Endodermal cell (in vitro differentiated cells): Measurements from ENCODE around the gene PTPRE. TPM values are rescaled to one million over a fixed set of nuclear protein-coding genes. Genes with fewer than 3 reads are reported as not detected.

Source experiments
- DNase-seq: peaks from one replicate; pipeline ENCODE4 v3.0.0-alpha.2; 2017
- H3K27ac ChIP-seq: 2 replicates; pipeline ENCODE4 v1.5.1; 2013; ENCODE audit warnings: mild to moderate bottlenecking, low read depth, low read length, moderate library complexity
- H3K27me3 ChIP-seq: 2 replicates; pipeline ENCODE4 v1.6.1; 2013; ENCODE audit warnings: mild to moderate bottlenecking, low read length, moderate library complexity; ENCODE audit not compliant: insufficient read depth, control insufficient read depth, poor library complexity, severe bottlenecking
- H3K36me3 ChIP-seq: 2 replicates; pipeline ENCODE4 v1.7.0; 2013; ENCODE audit warnings: mild to moderate bottlenecking, low read length, moderate library complexity; ENCODE audit not compliant: control insufficient read depth, insufficient read depth
- H3K4me1 ChIP-seq: one replicate; pipeline ENCODE4 v1.7.0; 2013; ENCODE audit warnings: low read length; ENCODE audit not compliant: control insufficient read depth, insufficient read depth
- H3K4me3 ChIP-seq: 2 replicates; pipeline ENCODE4 v1.5.1; 2013; ENCODE audit warnings: mild to moderate bottlenecking, low read length, moderate library complexity
- H3K9ac ChIP-seq: 2 replicates; pipeline ENCODE4 v1.6.1; 2013; ENCODE audit warnings: mild to moderate bottlenecking, low read length, moderate library complexity; ENCODE audit not compliant: poor library complexity, severe bottlenecking; ENCODE audit errors: extremely low read depth
- H3K9me3 ChIP-seq: 2 replicates; pipeline ENCODE4 v1.6.1; 2013; ENCODE audit warnings: mild to moderate bottlenecking, low read length, moderate library complexity; ENCODE audit not compliant: control insufficient read depth
- H3K27ac Mint-ChIP-seq: 2 replicates; pipeline ENCODE4 v1.8.0; 2020; ENCODE audit warnings: mixed read lengths
- H3K27me3 Mint-ChIP-seq: 2 replicates; pipeline ENCODE4 v1.8.0; 2021; ENCODE audit warnings: mild to moderate bottlenecking, mixed read lengths; ENCODE audit not compliant: insufficient read depth
- H3K36me3 Mint-ChIP-seq: 2 replicates; pipeline ENCODE4 v1.8.0; 2020; ENCODE audit warnings: low read depth, mixed read lengths
- H3K4me1 Mint-ChIP-seq: 2 replicates; pipeline ENCODE4 v1.8.0; 2020; ENCODE audit warnings: mixed read lengths
- H3K4me3 Mint-ChIP-seq: 2 replicates; pipeline ENCODE4 v1.8.0; 2020; ENCODE audit warnings: mild to moderate bottlenecking, moderate library complexity, mixed read lengths
- H3K9me3 Mint-ChIP-seq: 2 replicates; pipeline ENCODE4 v1.8.0; 2020; ENCODE audit warnings: mild to moderate bottlenecking, mixed read lengths
- WGBS, 2 experiments: methylation state at CpG; one replicate each; pipeline versions ENCODE4 v1.1.5 to v1.1.7; 2013; ENCODE audit warnings: missing lambda C conversion rate in 2 of 2, mixed read lengths in 1 of 2; ENCODE audit not compliant: insufficient coverage in 1 of 2, insufficient read length in 1 of 2; 5-methylcytosine and 5-hydroxymethylcytosine counted together
- total RNA-seq, 2 donors: library from RNA; stranded (reverse); fragmentation: NEBNext Ultra II Directional in 1 of 2; extraction: Animal tissue kit (Norgen Biotek cat#: 25700) in 1 of 2; gene quantifications; 2 replicates in 1 of 2; 3 replicates in 1 of 2; pipeline ENCODE4 v1.2.1, GENCODE V29; 2021
- TF ChIP-seq, protein P1 (sequence below): fragments of 200-600 bp; sonication (generic); conservative IDR thresholded peaks from 2 replicates; pipeline ENCODE4 v1.5.0; 2021; ENCODE audit warnings: antibody characterized with exemption, mild to moderate bottlenecking

The PTPRE gene
- total RNA-seq, 2 donors from 2014 or later = 0.75 to 3.0 TPM

DNA sequence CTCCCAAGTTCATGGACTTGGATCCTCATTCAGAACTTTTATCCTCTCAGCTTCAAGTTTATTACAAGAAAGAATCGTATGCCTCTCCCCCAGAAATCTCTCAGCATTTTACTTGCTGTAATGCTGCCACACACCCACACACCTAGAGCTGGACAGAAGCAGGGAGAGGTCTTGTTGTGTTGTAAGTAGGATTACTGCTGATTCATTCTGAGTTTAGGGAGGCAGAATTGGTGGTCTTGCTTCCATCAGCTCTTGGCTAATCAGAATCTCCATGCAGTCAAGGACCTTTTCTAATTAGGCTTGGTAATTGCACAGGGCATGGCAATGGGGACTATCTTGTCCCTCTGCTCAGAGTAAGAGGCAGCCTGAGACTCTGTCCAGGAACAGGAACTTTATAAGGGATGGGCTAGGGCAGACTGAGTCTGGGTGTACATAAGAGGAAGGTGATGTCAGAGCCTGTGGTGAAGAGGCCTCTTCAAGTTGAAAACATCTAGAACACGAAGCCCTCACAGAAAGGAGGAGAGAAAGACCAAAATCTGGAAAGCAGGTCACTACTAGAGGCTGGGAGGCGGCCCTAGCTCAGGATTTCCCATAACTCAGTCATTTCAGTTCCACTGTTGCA is 7.0 kb upstream of the PTPRE start:
- H3K27ac ChIP-seq = no peak overlapping the region
- TF ChIP-seq, protein P1, sequence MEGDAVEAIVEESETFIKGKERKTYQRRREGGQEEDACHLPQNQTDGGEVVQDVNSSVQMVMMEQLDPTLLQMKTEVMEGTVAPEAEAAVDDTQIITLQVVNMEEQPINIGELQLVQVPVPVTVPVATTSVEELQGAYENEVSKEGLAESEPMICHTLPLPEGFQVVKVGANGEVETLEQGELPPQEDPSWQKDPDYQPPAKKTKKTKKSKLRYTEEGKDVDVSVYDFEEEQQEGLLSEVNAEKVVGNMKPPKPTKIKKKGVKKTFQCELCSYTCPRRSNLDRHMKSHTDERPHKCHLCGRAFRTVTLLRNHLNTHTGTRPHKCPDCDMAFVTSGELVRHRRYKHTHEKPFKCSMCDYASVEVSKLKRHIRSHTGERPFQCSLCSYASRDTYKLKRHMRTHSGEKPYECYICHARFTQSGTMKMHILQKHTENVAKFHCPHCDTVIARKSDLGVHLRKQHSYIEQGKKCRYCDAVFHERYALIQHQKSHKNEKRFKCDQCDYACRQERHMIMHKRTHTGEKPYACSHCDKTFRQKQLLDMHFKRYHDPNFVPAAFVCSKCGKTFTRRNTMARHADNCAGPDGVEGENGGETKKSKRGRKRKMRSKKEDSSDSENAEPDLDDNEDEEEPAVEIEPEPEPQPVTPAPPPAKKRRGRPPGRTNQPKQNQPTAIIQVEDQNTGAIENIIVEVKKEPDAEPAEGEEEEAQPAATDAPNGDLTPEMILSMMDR = no peak
- 85% methylated on average over 3 of the region's 3 CpGs; no CpG with 5 or more reads in 1 of the 2 experiments for WGBS, 2 experiments

DNA sequence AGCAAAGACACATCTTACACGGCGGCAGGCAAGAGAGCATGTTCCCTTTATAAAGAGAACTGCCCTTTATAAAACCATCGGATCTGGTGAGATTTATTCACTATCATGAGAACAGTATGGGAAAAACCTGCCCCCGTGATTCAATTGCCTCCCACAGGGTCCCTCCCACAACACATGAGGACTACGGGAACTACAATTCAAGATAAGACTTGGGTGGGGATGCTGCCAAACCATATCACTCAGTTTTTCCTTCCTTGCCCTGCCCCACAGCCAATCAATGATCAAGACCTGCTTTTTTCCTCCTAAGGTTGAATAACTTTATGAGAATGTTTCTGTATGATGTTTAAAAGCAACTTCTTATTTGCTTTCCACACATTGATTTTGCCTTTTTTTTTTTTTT is 3.1 kb upstream of the PTPRE start:
- TF ChIP-seq, protein P1 = no peak
- Histone ChIP-seq H3K9me3 (no peaks in the 10 kb centered on the region), H3K9ac (no peak overlapping the region), H3K36me3 (no peaks in the 10 kb centered on the region), H3K27me3 (peaks cover 21% of the 10 kb centered on the region), H3K27ac (no peak overlapping the region), H3K4me3 (no peak overlapping the region), H3K4me1 (no peaks in the 10 kb centered on the region)
- WGBS, 2 experiments = 96 to 98% methylated on average over 4 to 5 of the region's 5 CpGs
- Mint-ChIP-seq H3K36me3 (no peaks in the 10 kb centered on the region), H3K9me3 (no peaks in the 10 kb centered on the region), H3K27ac (no peak overlapping the region), H3K27me3 (peaks cover 35% of the 10 kb centered on the region), H3K4me3 (no peak overlapping the region), H3K4me1 (no peaks in the 10 kb centered on the region)
- DNase-seq = no peak

More for the DNA sequence above, 7.0 kb upstream of the PTPRE start:
- Histone ChIP-seq H3K9me3 (no peaks in the 10 kb centered on the region), H3K9ac (no peak overlapping the region), H3K27me3 (no peaks in the 10 kb centered on the region), H3K4me3 (no peak overlapping the region), H3K36me3 (no peaks in the 10 kb centered on the region), H3K4me1 (no peaks in the 10 kb centered on the region)
- Mint-ChIP-seq H3K27me3 (peaks cover 10% of the 10 kb centered on the region), H3K4me1 (no peaks in the 10 kb centered on the region), H3K9me3 (no peaks in the 10 kb centered on the region), H3K27ac (no peak overlapping the region), H3K4me3 (no peak overlapping the region), H3K36me3 (no peaks in the 10 kb centered on the region)
- peak; percentile 13 for DNase-seq

DNA sequence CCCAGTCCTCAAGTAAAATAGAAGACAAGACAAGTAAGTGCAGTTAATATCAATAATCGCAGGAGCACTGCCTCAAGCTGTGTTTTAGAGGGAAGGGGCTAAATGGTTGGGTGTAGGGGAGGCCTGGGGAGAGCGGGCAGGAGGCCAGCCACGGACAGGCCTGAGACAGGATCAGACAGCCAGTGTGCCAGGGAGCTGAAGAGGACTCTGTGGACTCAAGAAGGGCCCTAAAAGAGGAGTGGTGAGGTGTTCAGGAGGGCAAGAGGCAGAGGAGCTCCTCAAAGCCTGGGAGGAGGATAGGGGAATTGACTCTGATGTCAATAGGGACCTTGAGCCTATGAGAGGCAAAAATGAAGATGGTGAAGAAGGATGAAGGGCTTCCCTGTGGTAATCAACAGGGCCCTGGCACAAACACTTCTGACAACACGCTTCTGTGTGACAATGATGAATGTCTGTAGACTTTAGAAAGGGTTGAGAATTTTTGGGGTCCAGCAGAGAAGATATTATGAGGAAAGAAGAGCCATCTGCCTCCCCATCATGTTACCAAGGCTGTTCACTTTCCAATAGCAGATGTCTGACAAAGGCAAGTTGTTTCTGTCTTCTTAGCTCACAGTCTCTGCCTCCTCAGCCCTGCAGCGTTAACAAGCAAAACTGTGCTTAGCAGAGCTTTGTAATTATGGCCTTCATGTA is 2.4 kb upstream of the PTPRE start:
- Histone ChIP-seq H3K27me3 (peaks cover 27% of the 10 kb centered on the region), H3K36me3 (no peaks in the 10 kb centered on the region), H3K9me3 (no peaks in the 10 kb centered on the region), H3K9ac (no peak overlapping the region), H3K4me1 (no peaks in the 10 kb centered on the region), H3K27ac (no peak overlapping the region), H3K4me3 (no peak overlapping the region)
- peak; percentile 22 for DNase-seq
- Mint-ChIP-seq H3K27me3 (peaks cover 42% of the 10 kb centered on the region), H3K9me3 (no peaks in the 10 kb centered on the region), H3K27ac (no peak overlapping the region), H3K4me3 (no peak overlapping the region), H3K36me3 (no peaks in the 10 kb centered on the region), H3K4me1 (no peaks in the 10 kb centered on the region)
- TF ChIP-seq, protein P1 = no peak
- WGBS, 2 experiments = 92 to 93% methylated on average over 5 of the region's 5 CpGs
